Measurements from ENCODE around the gene TLR3. TPM values are rescaled to one million over a fixed set of nuclear protein-coding genes. Genes with fewer than 3 reads are reported as not detected.
A peak's percentile ranks its signal among the peaks of the same experiment; 100 is the strongest.

The TLR3 gene
- total and polyA plus RNA-seq, 12 donors, result 0.66 to 19.7 (median 3.6) TPM

GRCh38 chr4:186131935-186132334 is 63.0 kb downstream of the TLR3 start:
- intact Hi-C loops (cut with DNase I), result loop anchor here in 5 of 10 donors (5.0 to 10.0 kb wide), 4 partner anchors 57 to 67 kb away; partner anchors contain the start of gene TLR3 (in 3 of the 5)
- no peak for ATAC-seq
- WGBS, 2 donors, result 88 to 91% methylated on average over 2 of the region's 2 CpGs
- H3K36me3 ChIP-seq, result no peaks in the 10 kb centered on the region
- DNase-seq, result no peak
- TF ChIP-seq CTCF (IDR thresholded peaks at IDR 0.05), result no peak
- no peak overlapping the region for H3K4me3 ChIP-seq
- H3K4me1 ChIP-seq, result peaks cover 0 to 2% (median 0%) of the 10 kb centered on the region in 9 donors
- no peaks in the 10 kb centered on the region for H3K27me3 ChIP-seq
- H3K27ac ChIP-seq, result no peak overlapping the region
- no peaks in the 10 kb centered on the region for H3K9me3 ChIP-seq

- intact Hi-C loops (cut with DNase I), result loop anchor here in 5 of 10 donors (5.0 to 10.0 kb wide), 4 partner anchors 58 to 68 kb away; partner anchors contain the start of gene TLR3 (in 3 of the 5)
- no peak overlapping the region for H3K27ac ChIP-seq
- H3K36me3 ChIP-seq, result no peaks in the 10 kb centered on the region
- no peak for DNase-seq
- peak in 2 of 8 donors; percentile 62 to 68 for ATAC-seq
- TF ChIP-seq CTCF (IDR thresholded peaks at IDR 0.05), result peak in 2 of 9 donors; percentile 9 to 29
- no peak overlapping the region for H3K4me3 ChIP-seq
- H3K27me3 ChIP-seq, result no peaks in the 10 kb centered on the region
- H3K4me1 ChIP-seq, result peaks cover 0 to 2% (median 0%) of the 10 kb centered on the region in 9 donors
- 21 to 27% methylated on average over 4 of the region's 4 CpGs for WGBS, 2 donors
- H3K9me3 ChIP-seq, result no peaks in the 10 kb centered on the region
Observed at GRCh38 chr4:186132577-186133242, 63.8 kb downstream of the TLR3 start.

- TF ChIP-seq CTCF (IDR thresholded peaks at IDR 0.05), result no peak
- no peak overlapping the region for H3K27ac ChIP-seq
- DNase-seq (no peak), ATAC-seq (peak in 4 of 8 donors; percentile 22 to 49 (median 39))
- WGBS, 2 donors, result 79 to 80% methylated on average over 3 of the region's 3 CpGs
- no peaks in the 10 kb centered on the region for H3K36me3 ChIP-seq
- no peaks in the 10 kb centered on the region for H3K9me3 ChIP-seq
- H3K4me1 ChIP-seq, result peaks cover 0 to 2% (median 0%) of the 10 kb centered on the region in 9 donors
- no peaks in the 10 kb centered on the region for H3K27me3 ChIP-seq
- no peak overlapping the region for H3K4me3 ChIP-seq
- intact Hi-C loops (cut with DNase I), result loop anchor here in 5 of 10 donors (5.0 to 10.0 kb wide), 4 partner anchors 59 to 69 kb away; partner anchors contain the start of gene TLR3 (in 3 of the 5)
Observed at GRCh38 chr4:186134257-186134656, 65.3 kb downstream of the TLR3 start.

GRCh38 chr4:186134861-186135260 is 65.9 kb downstream of the TLR3 start:
- no peaks in the 10 kb centered on the region for H3K9me3 ChIP-seq
- intact Hi-C loops (cut with DNase I), result loop anchor here in 9 of 10 donors (5.0 to 10.0 kb wide), 5 partner anchors 60 to 1123 kb away; partner anchors contain the start of gene TLR3 (in 6 of the 9)
- no peak overlapping the region for H3K4me3 ChIP-seq
- DNase-seq (no peak), ATAC-seq (no peak)
- no peak for TF ChIP-seq CTCF (IDR thresholded peaks at IDR 0.05)
- H3K27ac ChIP-seq, result no peak overlapping the region
- no peaks in the 10 kb centered on the region for H3K27me3 ChIP-seq
- 93 to 96% methylated on average over 11 of the region's 11 CpGs for WGBS, 2 donors
- no peaks in the 10 kb centered on the region for H3K36me3 ChIP-seq
- H3K4me1 ChIP-seq, result peaks cover 0 to 2% (median 0%) of the 10 kb centered on the region in 9 donors

Data from heart right ventricle (tissue), 16 donors.